Heart left ventricle (tissue), 13 donors: ENCODE results near the gene DOCK1.

ENCODE experiments used
- POLR2A ChIP-seq, 2 donors: fragments of 450-650 bp; IDR thresholded peaks; one replicate each; pipeline ENCODE4 v1.6.1; 2017; ENCODE audit warnings: antibody characterized with exemption in 2 of 2, mild to moderate bottlenecking in 2 of 2, moderate library complexity in 2 of 2
- TF ChIP-seq, protein P1 (sequence below), 12 donors: fragments of 200-600 bp; sonication (generic) in 4 of 12; IDR thresholded peaks; one replicate each; pipeline versions ENCODE4 v1.5.0 to v1.8.0; 2018 to 2022; ENCODE audit warnings: antibody characterized with exemption in 12 of 12, mild to moderate bottlenecking in 5 of 12
- donor health status: ischemic (EF 13 %, LVEDD 7.1; RV severe dilation, severe dysfunction).
- donor health status: DM: no; HTN: yes; CAD: no.
- donor health status: DM: no; HTN: no; CAD: no.
- donor health status: ischemic (EF 25% LVEDD 6.9; RV normal size, moderate dysfunction).
- donor health status: ischemic (EF 25% LVEDD 5.7; RV mildly dilated, moderate dysfunction).
- donor health status: ischemic (EF 35%, LVEDD 5.7; RV mildly dilated, moderate dysfunction).
- donor health status: nonischemic (EF 11% LVEDD 7.7; RV severe dilation, severe dysfunction).
- donor health status: DM: yes; HTN: yes; CAD: no.
- donor health status: PGD.
- donor health status: ischemic (EF 29% LVEDD 5.4; RV normal size, mild dysfunction).
- donor health status: nonischemic (EF 23%, LVEDD 6.1; RV moderate dilation, normal function).

DNA sequence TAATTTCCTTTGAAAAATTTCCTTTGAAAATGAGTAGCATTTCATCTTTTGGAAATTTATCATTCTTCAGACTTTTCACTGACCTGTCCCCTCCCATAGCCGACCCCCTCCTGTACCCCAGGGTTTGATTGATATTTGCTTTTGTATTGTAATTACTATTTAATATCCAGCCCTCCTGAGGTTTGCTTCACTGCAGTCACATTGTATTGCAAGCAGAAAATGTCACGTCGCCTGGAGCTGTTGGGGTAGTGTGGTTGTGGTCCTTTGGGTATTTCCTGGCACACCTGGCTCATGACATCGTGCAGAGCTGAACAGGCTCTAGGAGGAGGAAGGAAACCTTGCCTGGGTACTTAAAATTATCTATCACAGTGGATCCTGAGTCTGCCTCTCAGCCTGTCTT lies 175.1 kb downstream of the DOCK1 start:
- TF ChIP-seq, protein P1, sequence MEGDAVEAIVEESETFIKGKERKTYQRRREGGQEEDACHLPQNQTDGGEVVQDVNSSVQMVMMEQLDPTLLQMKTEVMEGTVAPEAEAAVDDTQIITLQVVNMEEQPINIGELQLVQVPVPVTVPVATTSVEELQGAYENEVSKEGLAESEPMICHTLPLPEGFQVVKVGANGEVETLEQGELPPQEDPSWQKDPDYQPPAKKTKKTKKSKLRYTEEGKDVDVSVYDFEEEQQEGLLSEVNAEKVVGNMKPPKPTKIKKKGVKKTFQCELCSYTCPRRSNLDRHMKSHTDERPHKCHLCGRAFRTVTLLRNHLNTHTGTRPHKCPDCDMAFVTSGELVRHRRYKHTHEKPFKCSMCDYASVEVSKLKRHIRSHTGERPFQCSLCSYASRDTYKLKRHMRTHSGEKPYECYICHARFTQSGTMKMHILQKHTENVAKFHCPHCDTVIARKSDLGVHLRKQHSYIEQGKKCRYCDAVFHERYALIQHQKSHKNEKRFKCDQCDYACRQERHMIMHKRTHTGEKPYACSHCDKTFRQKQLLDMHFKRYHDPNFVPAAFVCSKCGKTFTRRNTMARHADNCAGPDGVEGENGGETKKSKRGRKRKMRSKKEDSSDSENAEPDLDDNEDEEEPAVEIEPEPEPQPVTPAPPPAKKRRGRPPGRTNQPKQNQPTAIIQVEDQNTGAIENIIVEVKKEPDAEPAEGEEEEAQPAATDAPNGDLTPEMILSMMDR (IDR thresholded peaks at IDR 0.05), result no peak
- no peak for TF ChIP-seq POLR2A (IDR thresholded peaks at IDR 0.05)
